ENCODE results near the gene ZFAND4.
"Not testable (repeated sequence)": the region's sequence is repeated elsewhere in the genome, so short reads cannot be mapped to it uniquely, and the experiment has no call there.

Gene ZFAND4

GRCh38 chr10:45640941-45641340 lies 31.6 kb downstream of the ZFAND4 start:
- DNase-seq (ENCODE audit: low read depth in 2 of 2), result no peak

GRCh38 chr10:45640049-45640448 lies 32.5 kb downstream of the ZFAND4 start:
- DNase-seq (ENCODE audit: low read depth in 2 of 2), result no peak

GRCh38 chr10:45627412-45628048 lies 45.0 kb downstream of the ZFAND4 start:
- DNase-seq (ENCODE audit: low read depth in 2 of 2), result no peak

GRCh38 chr10:45625879-45626278 lies 46.7 kb downstream of the ZFAND4 start:
- DNase-seq (ENCODE audit: low read depth in 2 of 2), result no peak

GRCh38 chr10:45624724-45625123 lies 47.8 kb downstream of the ZFAND4 start:
- no peak for DNase-seq (ENCODE audit: low read depth in 2 of 2)

GRCh38 chr10:45614869-45615268 lies 57.7 kb downstream of the ZFAND4 start:
- DNase-seq (ENCODE audit: low read depth in 2 of 2), result no peak

- DNase-seq (ENCODE audit: low read depth in 2 of 2), result no peak
Measured at GRCh38 chr10:45612741-45613140, 59.8 kb downstream of the ZFAND4 start.

GRCh38 chr10:45608052-45608451 lies 64.5 kb downstream of the ZFAND4 start:
- no peak for DNase-seq (ENCODE audit: low read depth in 2 of 2)

- no peak for DNase-seq (ENCODE audit: low read depth in 2 of 2)
Measured at GRCh38 chr10:45607276-45607675, 65.3 kb downstream of the ZFAND4 start.

GRCh38 chr10:45602836-45603235 lies 69.7 kb downstream of the ZFAND4 start:
- no peak for DNase-seq (ENCODE audit: low read depth in 2 of 2)

GRCh38 chr10:45602082-45602730 lies 70.4 kb downstream of the ZFAND4 start:
- no peak for DNase-seq (ENCODE audit: low read depth in 2 of 2)

- DNase-seq (ENCODE audit: low read depth in 2 of 2), result not testable (repeated sequence)
Measured at GRCh38 chr10:45601254-45601930, 71.2 kb downstream of the ZFAND4 start.

GRCh38 chr10:45600337-45601253 lies 72.0 kb downstream of the ZFAND4 start:
- DNase-seq (ENCODE audit: low read depth in 2 of 2), result not testable (repeated sequence)

- DNase-seq (ENCODE audit: low read depth in 2 of 2), result no peak
Measured at GRCh38 chr10:45599646-45600045, 72.9 kb downstream of the ZFAND4 start.

GRCh38 chr10:45599021-45599603 lies 73.5 kb downstream of the ZFAND4 start:
- no peak for DNase-seq (ENCODE audit: low read depth in 2 of 2)

GRCh38 chr10:45596526-45596925 lies 76.0 kb downstream of the ZFAND4 start:
- no peak for DNase-seq (ENCODE audit: low read depth in 2 of 2)

GRCh38 chr10:45594276-45595157 lies 78.1 kb downstream of the ZFAND4 start:
- DNase-seq (ENCODE audit: low read depth in 2 of 2), result peak; percentile 74

GRCh38 chr10:45593938-45594275 lies 78.7 kb downstream of the ZFAND4 start:
- DNase-seq (ENCODE audit: low read depth in 2 of 2), result no peak

GRCh38 chr10:45592926-45593325 lies 79.6 kb downstream of the ZFAND4 start:
- no peak for DNase-seq (ENCODE audit: low read depth in 2 of 2)

- no peak for DNase-seq (ENCODE audit: low read depth in 2 of 2)
Measured at GRCh38 chr10:45592432-45592831, 80.1 kb downstream of the ZFAND4 start.

GRCh38 chr10:45591280-45591679 lies 81.3 kb downstream of the ZFAND4 start:
- no peak for DNase-seq (ENCODE audit: low read depth in 2 of 2)
